Stimulated activated CD8-positive, alpha-beta memory T cell treated with anti-CD3 and anti-CD28 coated beads, Interleukin-4, amount 100 ng/mL, for 24 hours (primary cell): ENCODE measurements around the gene SOD3.

Experiments used
- DNase-seq: peaks from one replicate; pipeline ENCODE4 v3.0.0-alpha.2; 2020; ENCODE audit warnings: low read depth

The SOD3 gene

DNA sequence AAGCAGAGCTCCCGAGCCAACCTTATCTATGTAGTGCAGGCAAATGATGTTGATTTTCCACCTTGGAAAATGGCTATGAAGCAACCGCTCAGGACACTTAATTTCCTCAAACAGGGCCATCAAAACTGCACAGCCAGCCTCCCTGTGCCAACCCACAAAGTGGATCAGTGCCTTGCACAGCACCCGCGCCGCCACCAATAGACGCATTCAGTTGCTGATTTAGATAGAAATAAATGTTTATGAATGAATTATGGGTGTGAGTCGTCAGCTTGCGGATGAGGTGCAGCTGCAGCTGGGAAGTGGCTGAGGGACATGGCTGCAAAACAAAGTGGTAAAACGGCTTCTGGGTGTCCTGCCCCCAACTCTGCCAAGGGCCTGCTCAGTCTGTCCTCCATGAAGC is 47.0 kb downstream of the SOD3 start:
- DNase-seq, result no peak

DNA sequence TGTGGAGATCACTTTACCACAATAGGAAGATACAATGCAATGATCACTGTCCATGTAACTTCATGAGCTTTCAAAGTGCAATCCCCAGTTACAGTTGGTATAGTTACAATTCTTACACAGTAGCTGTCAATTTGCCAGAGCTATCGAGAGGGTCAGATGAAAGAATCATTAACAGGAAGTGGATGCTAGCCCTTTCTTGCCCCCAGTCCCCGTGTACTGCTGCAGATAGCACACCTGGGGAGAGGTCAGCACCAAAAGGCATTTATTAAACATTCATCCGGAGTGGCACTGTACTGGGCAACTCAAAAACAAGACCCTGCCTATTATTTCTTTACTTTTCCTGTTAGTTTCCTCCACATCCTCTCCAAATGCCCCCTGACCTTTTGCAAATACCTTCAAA is 47.7 kb downstream of the SOD3 start:
- no peak for DNase-seq

DNA sequence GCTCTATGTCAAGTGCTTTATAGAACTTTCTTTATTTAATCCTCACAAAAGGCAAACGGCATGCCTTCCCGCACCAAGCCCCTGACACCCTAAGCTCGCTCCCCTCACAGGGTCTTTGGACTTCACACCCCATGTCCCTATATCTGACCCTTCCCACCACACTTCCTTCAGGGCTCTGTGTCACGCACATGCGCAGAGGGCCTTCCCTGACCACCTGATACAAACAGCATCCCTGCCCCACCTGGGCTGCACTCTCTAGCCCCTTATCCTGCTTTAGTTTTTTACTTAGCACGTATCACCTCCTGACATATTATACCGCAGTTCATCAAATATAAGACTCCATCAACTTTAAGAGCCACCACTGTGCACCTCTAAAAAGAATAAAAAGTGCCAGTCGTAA is 49.8 kb downstream of the SOD3 start:
- no peak for DNase-seq

- DNase-seq, result no peak
Observed at GRCh38 chr4:24845902-24846301, 50.5 kb downstream of the SOD3 start.

DNA sequence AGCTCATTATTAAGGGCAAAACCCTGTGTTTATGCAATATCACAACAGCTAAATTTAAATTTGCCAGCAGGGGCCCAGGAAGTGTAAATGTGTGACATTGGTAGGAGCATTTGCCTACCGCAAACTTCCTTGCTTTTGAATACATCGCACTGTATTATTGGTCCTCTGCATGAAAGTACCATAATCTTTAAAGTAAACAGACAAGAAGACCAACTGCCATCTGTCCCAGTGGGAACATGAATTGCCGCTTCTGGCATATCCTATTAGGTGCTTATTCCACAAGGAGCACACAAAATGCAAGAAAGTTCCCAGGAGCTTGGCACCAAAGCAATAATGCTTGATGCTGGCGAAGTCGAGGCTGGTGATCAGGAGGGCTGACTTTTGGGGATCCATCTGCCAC is 51.3 kb downstream of the SOD3 start:
- DNase-seq, result no peak

DNA sequence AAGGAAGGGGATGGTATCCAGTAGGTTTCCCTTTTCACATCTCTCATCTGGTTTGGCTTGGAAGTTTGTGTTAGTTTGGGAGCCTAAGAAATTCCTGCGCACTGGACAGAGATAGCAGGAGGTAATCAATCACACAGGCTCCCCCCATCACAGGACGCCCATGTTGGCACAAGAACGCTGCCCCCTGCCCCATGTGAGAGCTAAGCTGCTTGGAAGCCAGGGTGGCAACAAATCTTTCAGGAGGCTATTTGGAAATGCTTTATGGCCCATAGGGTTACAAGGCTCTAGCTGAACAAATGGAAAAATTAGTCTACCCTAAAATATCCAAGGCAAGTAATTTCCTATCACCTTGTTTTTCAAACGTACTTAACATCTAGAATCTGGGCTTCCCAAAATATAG is 54.0 kb downstream of the SOD3 start:
- DNase-seq, result no peak

GRCh38 chr4:24849756-24850155 is 54.4 kb downstream of the SOD3 start:
- no peak for DNase-seq
